AG09319 (cell line): Measurements from ENCODE around the gene SLC23A1.

ENCODE experiments used
- DNase-seq: peaks from one replicate; pipeline ENCODE4 v3.0.0-alpha.2; 2010; ENCODE audit warnings: low read depth; ENCODE audit errors: extremely low read depth
- CTCF ChIP-seq: IDR thresholded peaks from 2 replicates; pipeline ENCODE4 v1.5.1; 2011; ENCODE audit warnings: low read depth, mild to moderate bottlenecking, inconsistent platforms, low read length, moderate library complexity

Gene SLC23A1

GRCh38 chr5:139381837-139382761 is 998 bp downstream of the SLC23A1 start:
- DNase-seq = no peak
- no peak for TF ChIP-seq CTCF

DNA sequence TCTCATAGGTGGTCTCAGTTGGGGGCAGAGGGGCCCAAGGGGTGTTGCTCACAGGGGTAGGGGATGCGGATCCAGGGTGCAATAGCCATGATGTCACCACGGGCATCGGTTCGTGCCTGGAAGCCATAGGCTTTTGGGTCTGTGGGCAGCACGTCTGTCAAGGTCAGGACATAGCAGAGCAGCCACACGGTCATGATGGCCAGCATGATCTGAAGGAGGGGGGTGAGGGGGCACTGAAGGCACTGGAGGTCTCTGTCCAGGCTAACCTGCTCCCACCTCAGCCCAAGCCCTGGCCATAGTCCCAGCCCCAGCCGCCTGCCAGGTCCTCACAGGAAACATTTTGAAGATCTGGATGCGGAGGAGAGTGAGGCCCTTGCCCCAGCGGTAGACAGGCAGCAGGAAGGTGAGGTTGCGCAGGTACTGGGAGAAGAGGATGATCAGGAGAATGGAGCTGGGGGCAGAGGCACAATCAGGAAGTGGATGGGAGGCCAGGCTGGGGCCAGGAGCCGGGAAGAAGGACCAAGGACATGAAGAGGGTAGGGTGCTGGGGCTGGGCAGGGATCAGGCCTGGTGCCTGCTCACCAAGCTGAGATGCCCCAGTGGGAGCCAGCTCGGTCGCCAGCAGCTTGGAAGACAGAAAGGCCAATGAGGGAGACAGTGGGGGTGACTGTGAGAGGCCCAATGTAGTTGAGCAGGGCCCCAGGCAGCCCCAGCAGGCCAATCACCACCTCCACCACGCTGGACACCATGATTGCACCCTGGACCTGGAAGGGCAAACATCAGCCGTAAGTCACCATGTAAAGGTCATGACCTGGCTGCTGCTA is 3.3 kb downstream of the SLC23A1 start:
- DNase-seq = no peak
- no peak for TF ChIP-seq CTCF

DNA sequence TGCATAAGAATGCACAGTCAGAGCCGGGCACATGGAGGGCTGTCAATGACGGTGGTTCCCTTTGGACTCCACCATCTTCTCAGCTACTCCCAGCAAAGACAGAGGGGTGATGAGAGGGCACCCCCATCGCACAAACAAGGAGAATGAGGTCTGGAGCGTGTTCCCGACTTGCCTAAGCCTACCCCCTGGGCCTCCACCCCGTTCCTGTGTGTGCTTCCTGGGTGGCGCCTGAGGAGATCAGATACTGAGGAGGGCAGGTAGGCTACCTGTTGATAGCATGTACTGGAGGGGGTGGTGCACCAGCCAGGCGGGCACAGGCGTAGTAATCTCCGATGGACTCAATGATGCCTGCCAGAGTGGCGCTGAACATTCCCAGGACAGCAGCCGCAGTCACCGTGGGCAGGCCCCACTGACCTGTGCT is 4.1 kb downstream of the SLC23A1 start:
- no peak for TF ChIP-seq CTCF
- no peak for DNase-seq

DNA sequence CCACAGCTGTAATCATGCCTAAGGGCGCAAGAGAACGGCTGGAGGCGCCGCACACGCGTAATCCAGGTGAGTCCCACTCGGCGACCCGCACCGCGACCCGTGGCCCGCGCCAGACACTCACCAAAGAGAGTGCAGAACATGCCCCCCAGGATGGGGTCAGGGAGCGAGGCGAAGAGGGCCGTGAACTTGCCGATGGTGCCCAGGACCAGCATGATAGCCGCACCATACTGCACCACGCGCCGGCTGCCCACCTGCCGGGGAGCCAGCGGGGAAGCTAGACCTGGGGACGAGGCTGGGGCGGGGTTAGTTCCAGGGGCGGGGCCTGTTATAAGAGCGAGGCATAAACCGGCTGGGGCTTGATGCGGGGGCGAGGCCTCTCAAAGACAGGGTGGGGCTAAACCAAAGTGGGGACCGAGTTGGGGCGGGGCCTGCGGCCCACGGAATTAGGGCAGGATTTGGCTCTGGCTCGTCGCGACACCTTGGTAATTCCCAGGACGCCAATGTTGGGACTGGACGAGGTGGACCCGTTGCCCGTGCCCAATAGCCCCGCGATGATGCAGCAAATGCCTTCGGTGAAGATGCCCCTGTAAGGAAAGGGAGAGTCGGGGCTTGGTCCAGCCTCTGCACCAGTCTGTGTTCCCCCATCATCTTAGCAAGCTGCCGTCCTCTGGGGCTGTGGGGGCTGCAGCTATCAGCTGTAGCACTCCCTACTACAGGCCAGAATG is 4.8 kb downstream of the SLC23A1 start:
- DNase-seq = no peak
- no peak for TF ChIP-seq CTCF

DNA sequence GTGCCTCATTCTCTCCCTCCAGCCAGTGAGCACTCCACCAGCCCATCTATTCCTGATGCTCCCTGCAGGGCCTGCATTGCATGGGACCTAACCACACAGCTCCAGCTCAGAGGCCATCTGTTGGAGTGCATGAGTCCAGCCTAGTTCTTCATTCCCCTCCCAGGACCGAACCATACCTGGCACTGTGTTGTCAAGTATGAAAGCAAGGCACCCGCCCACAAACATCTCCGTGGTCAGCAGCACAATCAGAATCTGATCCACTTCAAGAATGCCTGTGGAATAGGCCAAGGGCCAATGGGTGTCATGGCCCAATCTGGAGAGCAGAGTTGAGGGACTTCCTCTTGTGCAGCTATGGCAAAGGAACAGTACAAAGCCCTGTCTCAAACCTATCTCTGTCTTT is 5.9 kb downstream of the SLC23A1 start:
- DNase-seq = no peak
- no peak for TF ChIP-seq CTCF

- DNase-seq = no peak
- no peak for TF ChIP-seq CTCF
Measured at GRCh38 chr5:139376364-139376763, 6.7 kb downstream of the SLC23A1 start.
